ENCODE data around the gene ABCB1.
"Not testable (repeated sequence)": the region's sequence is repeated elsewhere in the genome, so short reads cannot be mapped to it uniquely, and the experiment has no call there.

ABCB1 gene

DNA sequence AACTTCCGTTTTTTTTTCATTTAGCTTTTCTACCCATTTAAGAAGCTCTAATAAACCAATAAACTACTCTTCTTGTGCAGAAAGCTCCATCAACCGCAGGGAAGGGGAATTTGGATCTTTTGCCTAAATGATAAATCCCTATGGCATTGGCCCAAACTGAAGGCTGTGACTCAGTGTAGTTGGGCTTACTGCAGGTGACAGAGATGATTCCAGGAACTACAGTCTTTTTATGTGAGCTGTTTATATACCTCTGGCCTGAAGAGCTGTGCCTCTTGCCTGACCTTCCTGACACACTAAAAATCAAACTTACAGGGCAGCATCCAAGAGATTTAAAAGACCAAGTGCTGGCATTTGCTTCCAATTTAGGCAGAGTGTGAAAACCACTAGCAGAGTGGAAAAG, 25.2 kb downstream of the ABCB1 start:
- DNase-seq (ENCODE audit: low read depth), result no peak

DNA sequence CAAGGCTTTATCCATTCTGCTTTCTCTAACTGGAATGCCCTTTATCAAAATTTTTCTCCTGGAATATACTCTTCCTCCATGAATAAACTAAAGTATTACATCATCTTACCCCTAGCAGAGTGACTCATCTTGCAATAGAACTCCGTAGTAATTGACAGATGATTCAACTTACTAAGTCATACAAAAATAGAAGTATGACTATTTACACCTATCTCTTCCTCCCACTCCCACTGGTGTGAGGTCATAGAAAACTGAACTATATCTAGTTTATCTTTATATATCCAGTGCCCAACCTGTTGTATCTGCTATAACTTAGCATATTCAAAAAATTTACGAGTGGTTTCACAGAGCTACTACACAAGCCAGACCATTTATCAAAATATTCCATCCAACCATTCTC, 26.1 kb downstream of the ABCB1 start:
- DNase-seq (ENCODE audit: low read depth), result no peak

DNA sequence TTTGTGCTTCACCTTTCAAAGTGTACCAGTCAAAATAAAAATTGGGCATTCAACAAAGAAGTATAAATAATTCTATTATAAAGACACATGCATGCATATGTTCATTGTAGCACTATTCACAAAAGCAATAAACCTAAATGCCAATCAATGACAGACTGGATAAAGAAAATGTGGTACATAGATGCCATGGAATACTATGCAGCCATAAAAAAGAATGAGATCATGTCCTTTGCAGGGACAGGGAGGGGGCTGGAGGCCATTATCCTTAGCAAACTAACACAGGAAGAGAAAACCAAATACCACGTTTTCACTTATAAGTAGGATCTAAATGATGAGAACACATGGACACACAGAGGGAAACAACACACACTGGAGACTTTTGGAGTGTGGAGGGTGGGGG, 28.2 kb downstream of the ABCB1 start:
- DNase-seq (ENCODE audit: low read depth), result not testable (repeated sequence)

DNA sequence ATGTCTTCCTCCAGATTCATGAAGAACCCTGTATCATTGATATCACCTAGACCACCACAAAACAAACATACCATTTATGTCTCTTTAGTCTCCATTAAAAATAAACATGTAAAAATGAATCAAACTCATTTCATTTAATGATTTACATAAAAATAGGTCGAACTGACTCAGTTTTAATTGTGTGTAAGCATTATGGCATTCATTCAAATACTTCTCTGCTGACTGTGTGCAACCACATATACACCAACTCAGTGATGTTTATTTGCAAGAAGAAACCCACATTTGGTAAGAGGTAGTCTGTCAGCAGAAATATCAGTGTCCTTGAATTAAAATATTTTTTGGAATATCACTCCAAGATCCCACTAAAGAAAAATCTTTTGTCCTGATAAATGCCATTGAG, 30.5 kb downstream of the ABCB1 start:
- DNase-seq (ENCODE audit: low read depth), result no peak

DNA sequence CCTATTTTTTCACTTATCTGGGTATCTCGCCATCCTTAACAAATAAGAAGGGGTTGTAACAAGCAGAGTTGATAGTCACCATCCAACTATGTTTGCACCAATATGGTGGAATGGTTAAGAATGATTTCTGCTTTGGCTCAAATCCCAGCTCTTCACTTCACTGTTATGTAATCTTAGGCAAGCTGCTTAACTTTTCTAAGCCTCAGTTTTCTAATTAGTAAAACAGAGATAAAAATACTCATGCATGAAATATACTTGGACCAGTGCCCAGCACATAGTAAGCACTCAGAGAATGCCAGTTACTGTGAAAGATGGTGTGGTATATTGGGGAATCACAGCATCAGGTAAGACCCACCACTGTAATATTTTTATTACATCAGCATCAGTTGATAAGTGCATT, 33.6 kb downstream of the ABCB1 start:
- DNase-seq (ENCODE audit: low read depth), result no peak

DNA sequence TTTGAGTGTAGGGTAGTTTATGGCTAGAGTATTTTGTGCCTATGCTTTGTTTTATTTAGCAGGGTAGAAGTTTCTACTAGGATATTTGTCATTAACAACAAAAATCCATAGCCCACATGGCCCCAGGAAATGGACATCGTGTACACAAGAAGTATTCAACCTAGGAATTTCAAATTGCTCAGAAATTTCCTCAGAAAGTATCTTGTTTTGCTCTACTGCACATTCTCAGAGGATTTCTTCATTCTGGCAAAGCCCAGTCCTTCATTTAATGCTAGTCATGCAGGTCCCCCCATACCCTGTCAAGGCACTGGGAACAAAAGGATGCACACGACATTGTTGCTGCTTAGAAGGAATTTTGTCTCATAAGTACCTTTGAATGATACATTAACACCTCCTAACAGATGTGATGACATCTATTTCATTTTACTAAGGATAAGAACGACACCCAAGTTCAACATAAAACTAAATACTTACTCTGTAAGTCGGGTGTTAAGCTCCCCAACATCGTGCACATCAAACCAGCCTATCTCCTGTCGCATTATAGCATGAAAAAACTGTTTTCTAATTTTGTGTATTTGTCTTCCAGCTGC, 34.3 kb downstream of the ABCB1 start:
- no peak for DNase-seq (ENCODE audit: low read depth)

DNA sequence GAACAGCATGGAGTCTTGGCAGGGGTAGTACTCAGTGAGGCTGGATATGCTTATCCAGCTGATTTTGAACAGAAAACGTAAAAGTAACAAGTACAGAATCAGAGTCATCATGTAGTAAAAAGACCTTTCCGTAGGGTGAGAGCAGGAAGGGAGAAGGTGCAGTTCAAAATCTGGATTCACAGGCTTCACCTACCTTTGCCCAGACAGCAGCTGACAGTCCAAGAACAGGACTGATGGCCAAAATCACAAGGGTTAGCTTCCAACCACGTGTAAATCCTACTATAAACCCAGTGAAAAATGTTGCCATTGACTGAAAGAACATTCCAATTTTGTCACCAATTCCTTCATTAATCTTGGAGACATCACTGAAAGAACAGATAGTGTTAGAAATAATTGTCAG, 34.8 kb downstream of the ABCB1 start:
- DNase-seq (ENCODE audit: low read depth), result no peak

DNA sequence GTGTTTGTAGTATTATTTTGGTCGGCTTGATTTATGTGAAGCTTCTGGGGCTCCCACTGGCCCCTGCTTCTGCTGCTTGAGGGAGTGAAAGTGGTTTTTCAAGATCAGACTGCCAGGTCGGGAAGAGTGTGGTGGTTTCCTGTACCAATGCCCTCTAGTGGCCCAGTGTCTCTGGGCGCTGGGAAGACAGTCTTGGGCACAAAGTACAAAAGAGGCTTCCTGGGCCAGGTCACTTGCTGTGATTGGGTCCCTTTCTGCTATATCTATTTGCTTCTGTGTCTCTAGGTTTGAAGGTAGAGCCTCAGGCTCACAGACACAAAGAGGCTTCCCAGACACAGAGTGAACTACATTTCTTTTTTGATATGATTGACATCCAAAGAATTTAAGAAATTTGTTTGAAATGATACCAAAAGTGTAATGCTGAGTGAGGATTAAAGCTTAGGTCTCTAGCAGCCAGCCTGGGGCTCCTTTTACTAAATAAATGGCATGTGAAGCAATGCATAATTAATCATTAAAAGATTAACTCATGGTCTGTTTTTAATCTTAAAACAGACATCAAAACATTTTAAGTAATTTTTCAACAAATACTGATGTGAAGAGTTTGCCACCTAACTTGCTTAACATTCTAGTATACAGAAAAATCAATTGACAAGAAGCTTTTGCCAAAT, 36.3 kb downstream of the ABCB1 start:
- no peak for DNase-seq (ENCODE audit: low read depth)

DNA sequence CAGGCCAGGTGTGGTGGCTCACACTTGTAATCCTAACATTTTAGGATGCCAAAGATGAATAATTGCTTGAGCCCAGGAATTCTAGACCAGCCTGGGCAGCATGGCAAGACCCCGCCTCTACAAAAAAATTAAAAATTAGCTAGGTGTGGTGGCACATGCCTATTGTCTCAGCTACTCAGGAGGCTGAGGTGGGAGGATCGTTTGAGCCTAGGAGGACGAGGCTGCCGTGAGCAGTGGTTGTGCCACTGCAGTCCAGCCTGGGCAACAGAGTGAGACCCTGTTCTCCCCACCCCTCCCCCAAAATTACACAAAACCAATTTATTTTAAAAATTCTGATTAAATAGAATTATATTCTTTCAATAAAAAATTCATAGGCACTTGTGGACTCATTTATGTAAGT, 39.0 kb downstream of the ABCB1 start:
- no peak for DNase-seq (ENCODE audit: low read depth)

DNA sequence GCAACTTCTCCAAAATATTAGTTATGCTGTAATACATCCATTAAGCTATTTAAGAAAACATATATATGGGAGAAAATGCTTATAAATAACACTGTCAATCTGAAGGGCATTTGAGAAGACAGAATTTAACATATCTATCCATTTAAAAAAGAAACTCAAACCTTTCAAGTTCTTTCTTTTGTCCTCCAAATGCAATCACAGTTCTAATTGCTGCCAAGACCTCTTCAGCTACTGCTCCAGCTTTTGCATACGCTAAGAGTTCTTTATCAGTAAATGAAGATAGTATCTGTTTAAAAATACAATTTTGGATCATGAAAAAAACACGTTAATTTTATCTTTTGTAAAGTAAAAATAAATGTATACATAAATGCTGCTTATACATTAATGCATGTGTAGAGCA, 39.6 kb downstream of the ABCB1 start:
- DNase-seq (ENCODE audit: low read depth), result no peak

DNA sequence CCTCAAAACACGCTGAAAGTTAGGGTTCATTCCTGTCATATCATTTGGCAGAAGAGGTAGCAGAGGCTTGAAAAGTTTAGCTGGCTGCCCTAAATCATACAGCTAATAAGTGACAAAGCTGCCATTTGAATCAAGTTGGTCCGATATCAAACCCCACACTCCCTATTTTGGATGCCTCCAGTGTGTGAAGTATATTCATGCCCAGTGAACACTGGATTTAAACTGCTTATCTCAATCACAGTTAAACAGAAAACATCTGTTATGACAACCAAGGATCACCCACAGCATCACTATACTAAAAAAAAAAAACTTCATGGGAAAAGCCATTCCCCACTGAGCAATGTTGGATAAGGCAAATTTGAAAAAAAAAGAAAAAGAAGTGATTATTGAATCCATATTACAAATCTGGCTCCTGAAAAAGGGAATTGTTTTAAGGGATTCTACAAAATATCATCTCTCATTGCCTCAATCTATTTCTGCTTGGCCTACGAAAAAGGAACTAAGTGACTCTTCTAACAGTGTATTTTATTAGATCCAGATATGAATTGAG, 48.3 kb downstream of the ABCB1 start:
- DNase-seq (ENCODE audit: low read depth), result no peak

DNA sequence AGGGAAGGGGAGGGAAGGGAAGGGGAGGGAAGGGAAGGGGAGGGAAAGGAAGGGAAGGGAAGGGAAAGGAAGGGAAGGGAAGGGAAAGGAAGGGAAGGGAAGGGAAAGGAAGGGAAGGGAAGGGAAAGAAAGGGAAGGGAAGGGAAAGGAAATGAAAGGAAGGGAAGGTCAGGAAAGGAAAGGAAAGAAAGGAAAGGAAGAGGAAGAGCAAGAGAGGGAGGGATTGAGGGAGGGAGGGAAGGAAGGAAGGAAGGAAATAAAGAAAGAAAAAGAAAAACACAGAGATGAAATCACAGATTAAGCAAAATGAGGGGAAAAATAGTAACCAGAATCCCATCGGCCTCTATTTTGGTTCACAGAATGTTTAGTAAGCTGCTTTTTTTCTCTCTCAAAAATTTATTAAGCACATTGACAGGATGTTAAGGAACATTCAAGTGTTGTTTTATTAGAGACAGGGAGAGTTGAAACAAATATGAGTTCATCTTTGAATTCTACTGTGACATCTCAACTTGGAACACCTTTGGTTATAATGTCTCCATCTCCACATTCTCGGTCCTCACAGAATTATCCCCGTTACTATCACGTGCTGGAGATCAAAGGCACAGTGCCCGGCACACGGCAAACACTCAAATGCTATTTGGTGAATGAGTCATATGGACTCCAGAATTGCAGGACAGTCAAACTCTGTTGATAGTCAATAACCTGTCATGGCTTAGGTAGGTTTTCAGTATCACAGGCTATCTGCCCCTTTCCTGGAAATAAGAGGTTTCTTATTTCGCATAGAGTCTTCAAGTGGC, 52.4 kb downstream of the ABCB1 start:
- DNase-seq (ENCODE audit: low read depth), result no peak

DNA sequence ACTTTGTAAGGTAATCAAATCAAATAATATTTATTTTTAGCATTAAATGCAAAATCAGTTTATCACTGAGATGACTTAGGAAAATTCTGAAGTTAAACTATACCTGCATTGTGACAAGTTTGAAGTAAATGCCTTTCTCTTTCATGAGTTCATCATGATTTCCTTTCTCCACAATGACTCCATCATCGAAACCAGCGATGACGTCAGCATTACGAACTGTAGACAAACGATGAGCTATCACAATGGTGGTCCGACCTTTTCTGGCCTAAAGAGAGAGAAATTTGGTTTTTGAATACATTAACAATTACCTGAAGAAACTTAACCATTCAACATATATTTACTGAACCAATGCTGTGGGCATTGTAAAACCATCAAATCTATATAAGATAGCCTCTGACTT, 54.9 kb downstream of the ABCB1 start:
- DNase-seq (ENCODE audit: low read depth), result no peak

DNA sequence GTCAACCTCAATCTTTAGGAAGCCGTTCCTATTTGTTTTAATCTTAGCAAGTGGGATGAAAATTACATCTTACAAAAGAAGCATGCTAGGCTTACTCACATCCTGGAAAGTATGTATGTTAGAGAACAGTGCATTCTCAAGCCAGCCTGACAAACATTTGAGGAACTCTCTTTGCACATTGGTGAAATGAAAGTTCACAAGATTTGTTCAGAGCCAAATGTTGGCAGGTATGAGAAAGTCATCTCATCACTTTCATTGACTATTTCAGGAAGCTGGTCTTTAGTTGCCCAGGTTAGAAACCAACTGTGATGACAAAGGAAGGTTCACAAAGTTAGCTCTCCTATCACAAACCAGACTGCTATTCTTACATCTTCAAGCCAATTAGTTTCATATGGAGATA, 57.1 kb downstream of the ABCB1 start:
- no peak for DNase-seq (ENCODE audit: low read depth)

DNA sequence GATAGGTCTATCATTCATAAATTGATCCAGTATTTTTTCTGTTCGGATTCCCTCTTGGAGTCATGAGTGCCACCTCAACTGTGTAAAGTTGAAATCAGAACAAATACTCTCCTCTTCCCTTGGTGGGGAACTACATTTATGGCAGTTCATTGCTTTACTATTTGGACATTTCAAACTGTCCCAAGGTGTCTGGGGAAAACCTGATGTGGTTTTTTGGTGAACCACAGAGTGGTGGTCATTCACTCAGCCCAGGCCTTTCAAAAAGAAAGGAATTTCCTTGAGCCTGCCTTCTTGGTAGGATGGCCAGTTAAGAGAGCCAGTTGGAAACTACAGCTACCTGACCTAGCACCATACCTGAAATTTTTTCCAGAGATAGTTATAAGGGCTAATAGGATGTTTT, 59.0 kb downstream of the ABCB1 start:
- DNase-seq (ENCODE audit: low read depth), result no peak

DNA sequence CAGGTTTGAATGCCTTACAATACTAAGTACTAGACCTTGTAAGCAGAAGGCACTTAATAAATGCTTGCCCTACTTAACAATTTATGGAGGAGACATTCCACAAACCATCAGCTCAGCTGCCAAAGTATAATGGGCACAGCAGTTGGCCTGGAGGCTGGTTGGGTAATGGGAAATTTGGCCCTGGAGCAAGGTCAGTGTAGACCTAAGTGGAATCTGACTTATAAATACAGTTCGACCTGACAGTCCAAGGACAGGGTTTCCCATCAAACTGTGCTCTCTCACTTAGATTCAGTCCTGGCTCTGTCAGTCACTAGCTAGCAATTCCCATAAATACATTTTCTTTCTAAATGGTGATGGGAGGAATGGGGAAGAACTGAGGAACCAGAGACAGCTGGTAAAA, 62.6 kb downstream of the ABCB1 start:
- no peak for DNase-seq (ENCODE audit: low read depth)

DNA sequence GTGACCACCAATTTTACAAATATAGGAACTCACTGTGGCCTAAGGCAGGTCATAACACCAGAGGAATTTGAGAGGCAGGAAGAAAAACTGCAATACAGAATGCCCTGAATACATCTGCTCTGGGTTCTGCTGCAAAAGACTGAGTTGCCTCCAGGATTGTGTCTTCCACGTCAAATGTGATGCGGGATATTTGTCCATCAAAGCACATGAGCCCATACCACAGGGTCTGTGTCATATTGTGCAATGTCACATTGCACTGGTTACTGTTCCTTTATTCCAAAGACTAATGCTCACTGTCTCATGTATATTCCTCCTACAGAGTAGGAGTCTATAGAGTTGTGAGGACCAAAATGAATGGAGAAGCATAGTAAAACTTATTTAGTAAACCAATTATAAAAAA, 66.6 kb downstream of the ABCB1 start:
- DNase-seq (ENCODE audit: low read depth), result no peak

DNA sequence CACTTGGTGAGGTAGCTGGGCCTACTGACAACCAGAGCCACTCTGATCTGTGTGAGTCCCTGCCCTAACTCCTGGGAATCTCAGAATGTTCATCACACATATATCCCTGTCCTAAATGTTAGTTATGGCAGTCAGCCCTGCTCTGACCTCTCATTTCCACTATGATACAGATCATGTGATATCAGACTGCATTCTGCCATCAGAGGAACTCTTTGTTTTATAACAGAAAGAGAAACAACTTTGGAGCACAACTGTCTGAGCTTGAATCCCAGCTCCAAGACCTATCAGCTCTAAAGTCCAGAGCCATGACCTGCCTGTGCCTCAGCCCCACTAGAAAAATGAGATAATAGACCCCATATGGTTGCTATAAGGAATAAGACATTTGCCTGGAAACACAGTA, 70.6 kb downstream of the ABCB1 start:
- DNase-seq (ENCODE audit: low read depth), result no peak

DNA sequence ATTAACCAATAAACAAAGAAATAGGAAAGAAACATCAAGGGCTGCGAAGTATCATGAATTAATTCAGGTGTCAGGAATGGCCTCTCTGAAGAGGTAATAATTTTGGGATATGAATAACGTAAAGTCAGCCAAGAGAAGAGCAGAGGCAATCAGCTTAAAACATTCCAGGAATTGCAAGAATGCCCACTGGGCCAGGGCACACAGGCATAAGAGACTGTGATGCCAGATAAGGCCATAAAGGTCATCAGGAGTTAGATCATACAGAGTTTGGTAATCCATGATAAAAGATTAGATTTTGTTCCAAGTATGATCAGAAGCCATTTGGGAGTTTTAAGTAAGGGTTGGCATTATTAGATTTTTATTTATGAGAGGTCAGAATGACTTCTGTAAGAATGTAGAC, 72.0 kb downstream of the ABCB1 start:
- DNase-seq (ENCODE audit: low read depth), result no peak

DNA sequence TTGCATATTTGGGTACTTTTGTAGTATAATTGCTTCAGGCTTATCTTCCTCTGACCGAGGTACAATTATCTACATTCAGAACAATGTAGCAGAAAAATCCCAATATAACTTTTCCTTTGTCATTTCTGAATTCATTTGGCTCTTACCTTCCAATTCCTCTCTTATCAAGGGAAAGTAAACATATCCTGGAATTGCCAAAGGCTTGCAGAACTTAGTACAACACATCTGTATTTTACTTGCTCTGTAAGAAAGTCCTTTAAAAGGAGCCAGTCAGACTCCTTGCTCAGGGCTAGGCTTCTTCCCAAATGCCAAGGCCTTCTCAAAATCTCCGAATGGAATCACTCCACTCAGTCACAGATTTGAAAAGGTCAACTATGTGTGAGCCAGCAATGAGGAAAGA, 81.9 kb downstream of the ABCB1 start:
- no peak for DNase-seq (ENCODE audit: low read depth)

DNA sequence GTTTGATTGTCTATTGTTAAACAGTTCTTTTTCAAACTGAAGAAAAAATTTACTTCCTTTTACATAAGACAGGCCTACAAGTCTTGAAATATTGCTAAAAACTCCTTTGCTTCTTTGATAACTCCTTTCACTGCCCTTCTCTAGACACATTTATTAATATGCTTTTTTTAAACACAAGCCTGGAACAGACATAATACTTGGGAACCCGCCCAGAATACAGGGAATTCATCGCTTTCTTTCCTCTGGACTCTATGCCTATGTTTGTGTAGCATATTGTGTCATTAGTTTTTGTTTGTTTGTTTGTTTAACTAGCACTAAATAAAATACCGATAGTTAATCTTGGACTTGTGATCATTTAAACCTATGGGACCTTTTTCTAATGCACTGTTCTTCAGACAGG, 82.8 kb downstream of the ABCB1 start:
- DNase-seq (ENCODE audit: low read depth), result no peak

DNA sequence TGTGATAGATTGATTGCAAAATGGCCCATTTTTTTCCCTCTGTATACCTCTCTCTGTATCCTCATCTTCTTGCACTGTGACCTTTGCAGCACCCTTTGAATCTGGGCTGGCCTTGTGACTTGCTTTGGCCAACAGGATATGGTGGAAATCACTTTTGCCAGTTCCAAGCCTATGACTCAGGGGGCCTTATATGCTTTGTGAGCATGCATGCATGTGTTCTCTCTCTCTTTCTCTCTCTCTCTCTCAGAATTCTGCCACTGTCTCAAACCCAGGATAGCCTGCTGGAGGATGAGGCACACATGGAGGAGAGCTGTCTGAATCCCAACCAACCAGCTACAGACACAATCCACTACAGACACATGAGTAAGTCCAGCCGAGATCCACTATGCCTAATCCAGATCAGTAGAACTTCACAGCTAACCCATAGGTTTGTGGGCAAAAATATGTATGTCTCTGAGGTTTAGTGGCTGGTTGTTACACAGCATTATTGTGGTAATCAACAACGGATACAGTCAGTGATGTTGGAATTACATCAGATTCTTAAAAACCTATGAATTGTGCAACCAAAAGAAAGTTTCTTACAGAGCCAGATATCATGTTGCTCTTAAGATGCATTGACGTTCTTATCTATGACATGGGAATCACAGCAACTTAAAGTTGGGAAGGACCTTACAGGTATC, 83.4 kb downstream of the ABCB1 start:
- DNase-seq (ENCODE audit: low read depth), result no peak
